ENCODE results near the gene EPHA7.
A peak's percentile ranks its signal among the peaks of the same experiment; 100 is the strongest.

EPHA7 gene

GRCh38 chr6:93416571-93417420 is 2.6 kb downstream of the EPHA7 start:
- no peak for DNase-seq (ENCODE audit: low read depth)
- TF ChIP-seq CTCF (conservative IDR thresholded peaks at IDR 0.05; ENCODE audit: low read depth, low read length), result no peak
- H3K4me3 ChIP-seq (ENCODE audit: low read length), result peak overlapping the region; percentile 78

DNA sequence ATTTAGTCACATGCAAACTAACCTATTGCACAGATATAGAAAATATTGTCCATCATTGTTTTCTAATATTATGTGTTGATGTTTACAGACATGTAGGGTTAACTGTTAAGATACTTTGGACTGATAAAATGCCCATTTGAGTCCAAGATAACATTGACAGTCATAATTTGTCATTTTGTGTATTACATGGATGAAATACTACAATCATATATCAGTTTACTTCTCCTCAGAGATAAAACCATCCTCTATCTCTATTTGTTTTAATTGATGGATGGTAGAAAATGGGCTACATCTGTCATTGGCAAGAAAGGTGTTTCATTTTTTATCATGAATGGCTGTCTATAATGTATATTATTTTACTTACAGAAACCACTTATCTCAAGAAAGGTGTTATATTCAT is 6.2 kb downstream of the EPHA7 start:
- no peak for DNase-seq (ENCODE audit: low read depth)
- TF ChIP-seq CTCF (conservative IDR thresholded peaks at IDR 0.05; ENCODE audit: low read depth, low read length), result no peak
- H3K4me3 ChIP-seq (ENCODE audit: low read length), result no peak overlapping the region

DNA sequence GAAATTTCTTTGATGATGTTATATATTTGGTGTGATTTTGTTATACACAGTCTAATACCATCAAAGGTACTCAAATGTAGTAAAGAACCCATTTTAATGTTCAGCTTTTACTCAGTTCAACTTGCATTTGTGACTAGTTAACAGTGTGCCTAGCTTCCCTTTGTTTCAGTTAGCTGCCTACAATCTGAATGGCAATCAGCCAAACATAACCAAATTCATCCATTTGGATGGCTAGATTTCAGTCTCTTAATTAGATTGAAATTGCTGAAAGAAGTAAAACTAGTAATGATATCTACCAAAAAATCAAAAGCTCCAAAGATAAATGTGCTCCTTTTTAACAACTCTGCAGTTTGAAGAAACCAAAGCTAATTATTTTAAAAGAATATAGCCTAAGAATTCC is 6.9 kb downstream of the EPHA7 start:
- TF ChIP-seq CTCF (conservative IDR thresholded peaks at IDR 0.05; ENCODE audit: low read depth, low read length), result no peak
- no peak for DNase-seq (ENCODE audit: low read depth)
- H3K4me3 ChIP-seq (ENCODE audit: low read length), result no peak overlapping the region

GRCh38 chr6:93407186-93407585 is 12.2 kb downstream of the EPHA7 start:
- no peak overlapping the region for H3K4me3 ChIP-seq (ENCODE audit: low read length)
- TF ChIP-seq CTCF (conservative IDR thresholded peaks at IDR 0.05; ENCODE audit: low read depth, low read length), result no peak
- DNase-seq (ENCODE audit: low read depth), result peak; percentile 83

DNA sequence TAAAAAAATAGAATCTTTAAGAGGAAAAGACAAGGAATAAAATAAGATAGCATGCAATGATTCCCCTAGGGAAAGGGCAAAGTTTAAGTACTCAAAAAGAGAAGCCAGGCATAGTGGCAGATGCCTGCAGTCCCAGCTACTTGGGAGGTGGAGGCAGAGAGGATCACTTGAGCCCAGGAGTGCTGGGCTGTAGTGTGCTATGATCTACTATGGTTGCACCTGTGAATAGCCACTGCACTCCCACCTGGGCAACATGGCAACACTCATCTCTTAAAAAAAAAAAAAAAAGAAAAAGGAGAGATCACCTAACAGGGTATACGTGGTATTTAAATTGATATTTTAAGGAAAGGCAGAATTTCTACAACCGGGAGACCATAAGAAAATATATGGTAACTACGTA is 16.0 kb downstream of the EPHA7 start:
- DNase-seq (ENCODE audit: low read depth), result no peak
- TF ChIP-seq CTCF (conservative IDR thresholded peaks at IDR 0.05; ENCODE audit: low read depth, low read length), result no peak
- no peak overlapping the region for H3K4me3 ChIP-seq (ENCODE audit: low read length)

- no peak for TF ChIP-seq CTCF (conservative IDR thresholded peaks at IDR 0.05; ENCODE audit: low read depth, low read length)
- H3K4me3 ChIP-seq (ENCODE audit: low read length), result no peak overlapping the region
- DNase-seq (ENCODE audit: low read depth), result no peak
Observed at GRCh38 chr6:93398723-93399122, 20.6 kb downstream of the EPHA7 start.

DNA sequence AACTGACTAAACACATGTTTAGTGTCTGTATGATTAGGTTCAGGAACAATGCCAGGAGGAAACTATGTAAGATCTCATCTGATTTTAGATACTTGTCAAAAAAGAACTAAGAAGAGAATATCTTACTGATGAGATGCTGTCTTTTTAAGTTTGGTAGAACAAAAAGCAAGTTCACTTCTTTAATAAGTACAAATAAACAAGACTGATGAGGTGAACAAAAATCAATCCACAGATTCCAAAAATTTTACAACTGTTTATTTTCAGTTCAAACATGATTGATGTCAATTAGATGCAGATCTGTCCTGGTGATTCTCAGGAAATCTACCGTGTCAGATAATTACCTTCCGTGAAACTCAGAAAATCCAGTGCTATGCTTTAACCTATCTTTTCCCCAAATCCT is 24.9 kb downstream of the EPHA7 start:
- no peak for TF ChIP-seq CTCF (conservative IDR thresholded peaks at IDR 0.05; ENCODE audit: low read depth, low read length)
- no peak overlapping the region for H3K4me3 ChIP-seq (ENCODE audit: low read length)
- DNase-seq (ENCODE audit: low read depth), result no peak

Data from retinal pigment epithelial cell (primary cell).